ENCODE data around the gene MICAL3. TPM values are rescaled to one million over a fixed set of nuclear protein-coding genes. Genes with fewer than 3 reads are reported as not detected.

The MICAL3 gene
- total and polyA plus RNA-seq, 2 experiments from 2014 or later, result 6.1 to 25.1 TPM

DNA sequence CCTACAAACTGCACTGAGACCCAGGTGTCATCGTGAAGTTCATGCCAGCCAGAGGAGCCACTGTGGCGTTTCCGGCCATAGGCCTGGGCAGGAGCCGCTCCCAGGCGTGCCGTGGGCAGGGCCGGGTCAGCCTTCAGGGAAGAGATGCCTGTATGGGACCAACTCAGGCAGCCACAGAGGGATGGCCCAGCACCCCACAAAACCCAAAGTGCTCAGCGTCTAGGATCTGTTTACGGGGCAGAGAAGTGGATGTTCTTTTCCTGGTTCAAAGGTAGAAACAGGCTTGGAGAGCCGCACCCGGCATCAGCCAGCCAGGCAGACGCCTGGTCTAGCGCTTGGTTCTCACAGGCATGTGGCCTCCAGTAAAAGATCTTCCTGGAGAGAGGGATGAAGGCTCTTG is 241.7 kb downstream of the MICAL3 start:
- Histone ChIP-seq H3K9ac (no peak overlapping the region), H2AFZ (no peak overlapping the region), H4K20me1 (ENCODE audit: insufficient read depth) (no peaks in the 10 kb centered on the region), H3F3A (ENCODE audit: insufficient read depth) (no peaks in the 10 kb centered on the region), H3K9me2 (ENCODE audit: insufficient read depth) (no peaks in the 10 kb centered on the region), H3K27me3 (replicated peaks; ENCODE audit: insufficient read depth) (no peaks in the 10 kb centered on the region), H3K27ac (no peak overlapping the region), H3K9me3 (ENCODE audit: low read depth) (no peaks in the 10 kb centered on the region), H3K4me1 (ENCODE audit: insufficient read depth) (peaks cover 15% of the 10 kb centered on the region), H3K36me3 (ENCODE audit: low read depth) (no peaks in the 10 kb centered on the region), H3K79me2 (ENCODE audit: insufficient read depth) (no peaks in the 10 kb centered on the region), H3K4me2 (ENCODE audit: unreplicated experiment) (no peak overlapping the region), H3K4me3 (no peak overlapping the region)
- TF ChIP-seq EZH2phosphoT487 (IDR thresholded peaks at IDR 0.05; ENCODE audit: insufficient read depth, low read depth) (no peak), EZH2 (IDR thresholded peaks at IDR 0.05; ENCODE audit: insufficient read depth, poor library complexity, severe bottlenecking) (no peak)
- DNase-seq, result no peak
- in situ Hi-C loops (cut with MboI), result loop anchor here (10.0 kb wide), 1 partner anchor 62 kb away; no protein-coding TSS in a partner anchor
- WGBS, 2 experiments (ENCODE audit: low coverage in 1 of 2, low lambda C conversion rate in 2 of 2, missing lambda C conversion rate in 2 of 2), result 97 to 98% methylated on average over 13 of the region's 13 CpGs

DNA sequence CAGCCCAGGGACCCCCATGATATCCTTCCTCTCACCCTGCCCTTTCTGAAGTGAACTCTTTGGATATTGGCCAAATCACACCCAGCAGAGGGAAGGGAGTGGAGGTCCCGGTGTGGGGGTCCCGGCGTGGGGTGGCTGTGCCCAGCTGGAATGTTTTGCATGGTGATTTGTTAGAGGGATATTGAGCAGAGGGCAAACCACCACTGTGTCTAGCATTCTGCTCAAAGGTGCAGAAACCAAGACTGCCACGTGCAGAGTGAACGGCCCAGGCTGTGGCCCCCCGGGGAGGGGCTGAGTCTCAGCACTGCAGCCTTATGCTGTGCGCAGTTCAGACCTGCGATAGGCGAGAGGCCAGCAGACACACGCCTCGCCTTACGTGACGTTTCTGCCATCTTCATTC is 242.2 kb downstream of the MICAL3 start:
- Histone ChIP-seq H3K9me2 (ENCODE audit: insufficient read depth) (no peaks in the 10 kb centered on the region), H3K4me1 (ENCODE audit: insufficient read depth) (peaks cover 12% of the 10 kb centered on the region), H3K4me2 (ENCODE audit: unreplicated experiment) (peak overlapping the region; percentile 59), H3F3A (ENCODE audit: insufficient read depth) (no peaks in the 10 kb centered on the region), H3K9me3 (ENCODE audit: low read depth) (no peaks in the 10 kb centered on the region), H3K9ac (peak overlapping the region; percentile 46; the same call in 1 of the 2 replicates), H3K4me3 (no peak overlapping the region), H2AFZ (no peak overlapping the region), H3K27ac (no peak overlapping the region), H3K79me2 (ENCODE audit: insufficient read depth) (no peaks in the 10 kb centered on the region), H3K36me3 (ENCODE audit: low read depth) (no peaks in the 10 kb centered on the region), H3K27me3 (replicated peaks; ENCODE audit: insufficient read depth) (no peaks in the 10 kb centered on the region), H4K20me1 (ENCODE audit: insufficient read depth) (no peaks in the 10 kb centered on the region)
- DNase-seq, result no peak
- 79 to 82% methylated on average over 10 to 13 of the region's 13 CpGs for WGBS, 2 experiments (ENCODE audit: low coverage in 1 of 2, low lambda C conversion rate in 2 of 2, missing lambda C conversion rate in 2 of 2)
- in situ Hi-C loops (cut with MboI), result loop anchor here (10.0 kb wide), 1 partner anchor 63 kb away; no protein-coding TSS in a partner anchor
- TF ChIP-seq EZH2phosphoT487 (IDR thresholded peaks at IDR 0.05; ENCODE audit: insufficient read depth, low read depth), result no peak
- no peak for TF ChIP-seq EZH2 (IDR thresholded peaks at IDR 0.05; ENCODE audit: insufficient read depth, poor library complexity, severe bottlenecking)

DNA sequence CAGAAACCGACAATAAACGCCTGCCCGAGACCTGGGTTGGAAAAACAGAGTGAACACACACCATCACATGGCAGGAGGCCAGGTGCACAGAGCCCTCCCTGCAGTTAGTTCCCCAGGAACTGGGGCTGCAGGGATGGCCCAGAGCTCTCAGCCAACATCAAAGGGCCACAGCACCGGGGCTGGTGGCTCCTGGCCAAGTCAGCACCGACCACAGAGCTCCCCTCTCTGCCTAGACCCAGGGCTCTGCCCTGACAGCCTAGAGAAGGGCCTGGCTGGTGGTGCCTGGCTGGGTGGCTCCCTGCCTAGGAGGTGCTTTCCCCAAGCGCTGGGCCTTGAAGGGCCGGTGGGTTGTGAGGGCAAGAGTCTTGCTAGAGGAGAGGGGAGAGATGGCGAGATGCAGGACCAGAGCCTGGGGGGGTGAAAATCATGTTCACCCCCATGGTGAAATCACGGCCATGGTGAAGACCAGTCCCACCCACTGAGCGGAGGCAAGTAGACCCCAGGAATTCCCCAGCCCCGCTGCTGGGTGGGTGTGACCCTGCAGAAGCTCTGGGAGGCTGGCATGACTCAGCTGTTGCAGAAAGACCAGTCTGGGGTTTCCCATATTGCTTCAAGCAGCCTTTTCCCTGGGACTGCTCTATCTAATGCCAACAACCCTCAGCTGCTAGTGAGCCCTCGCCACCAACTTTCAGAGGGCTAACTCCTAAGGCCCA is 242.9 kb downstream of the MICAL3 start:
- H3K4me2 ChIP-seq (ENCODE audit: unreplicated experiment), result peak overlapping the region; percentile 59
- in situ Hi-C loops (cut with MboI), result loop anchor here (10.0 kb wide), 1 partner anchor 63 kb away; no protein-coding TSS in a partner anchor

DNA sequence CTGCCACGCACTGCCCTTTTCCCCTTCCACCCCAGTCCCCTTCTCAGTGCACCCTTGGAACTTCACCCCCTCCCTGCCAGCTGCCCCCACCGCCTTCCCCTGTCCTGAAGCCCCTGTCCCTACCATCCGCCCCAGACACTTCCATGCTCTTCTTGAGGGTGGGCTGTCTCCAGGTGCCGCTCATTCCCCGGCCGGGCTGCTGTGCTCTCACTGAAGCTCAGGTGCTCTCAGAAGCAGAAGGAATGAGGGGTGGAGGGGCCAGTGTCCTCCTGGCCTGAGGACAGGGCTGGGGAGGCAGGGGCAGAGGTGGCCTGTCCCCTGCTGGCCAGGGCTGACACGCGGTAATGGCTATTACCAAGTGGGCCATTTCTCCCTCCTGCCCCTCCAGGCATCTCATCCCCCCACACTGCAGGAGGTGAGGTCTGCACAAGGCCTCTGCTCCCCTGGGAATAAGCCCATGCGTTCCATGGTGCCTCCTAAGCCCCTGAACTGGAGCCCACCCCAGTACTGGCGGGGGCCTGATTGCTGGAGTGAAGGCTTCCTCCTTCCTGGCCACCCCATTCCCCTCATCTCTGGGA is 243.5 kb downstream of the MICAL3 start:
- no peak for DNase-seq
- Histone ChIP-seq H3K4me2 (ENCODE audit: unreplicated experiment) (no peak overlapping the region), H3K9me3 (ENCODE audit: low read depth) (no peaks in the 10 kb centered on the region), H3K27ac (no peak overlapping the region), H2AFZ (no peak overlapping the region), H3K9me2 (ENCODE audit: insufficient read depth) (no peaks in the 10 kb centered on the region), H3K4me1 (ENCODE audit: insufficient read depth) (peaks cover 9% of the 10 kb centered on the region), H3K36me3 (ENCODE audit: low read depth) (no peaks in the 10 kb centered on the region), H3K4me3 (no peak overlapping the region), H3K9ac (no peak overlapping the region), H3F3A (ENCODE audit: insufficient read depth) (no peaks in the 10 kb centered on the region), H3K79me2 (ENCODE audit: insufficient read depth) (no peaks in the 10 kb centered on the region), H3K27me3 (replicated peaks; ENCODE audit: insufficient read depth) (no peaks in the 10 kb centered on the region), H4K20me1 (ENCODE audit: insufficient read depth) (no peaks in the 10 kb centered on the region)
- in situ Hi-C loops (cut with MboI), result loop anchor here (10.0 kb wide), 1 partner anchor 64 kb away; no protein-coding TSS in a partner anchor
- no peak for TF ChIP-seq EZH2 (IDR thresholded peaks at IDR 0.05; ENCODE audit: insufficient read depth, poor library complexity, severe bottlenecking)
- TF ChIP-seq EZH2phosphoT487 (IDR thresholded peaks at IDR 0.05; ENCODE audit: insufficient read depth, low read depth), result no peak
- WGBS, 2 experiments (ENCODE audit: low coverage in 1 of 2, low lambda C conversion rate in 2 of 2, missing lambda C conversion rate in 2 of 2), result 83 to 90% methylated on average over 8 to 10 of the region's 10 CpGs

More for the DNA sequence above, 242.9 kb downstream of the MICAL3 start:
- WGBS, 2 experiments (ENCODE audit: low coverage in 1 of 2, low lambda C conversion rate in 2 of 2, missing lambda C conversion rate in 2 of 2), result 42 to 46% methylated on average over 12 of the region's 12 CpGs
- Histone ChIP-seq H3K9me2 (ENCODE audit: insufficient read depth) (no peaks in the 10 kb centered on the region), H3K27ac (no peak overlapping the region), H2AFZ (no peak overlapping the region), H3K4me1 (ENCODE audit: insufficient read depth) (peaks cover 9% of the 10 kb centered on the region), H3K4me3 (no peak overlapping the region), H3K79me2 (ENCODE audit: insufficient read depth) (no peaks in the 10 kb centered on the region), H3K9ac (peak overlapping the region; percentile 46; the same call in 1 of the 2 replicates), H3K9me3 (ENCODE audit: low read depth) (no peaks in the 10 kb centered on the region), H3K36me3 (ENCODE audit: low read depth) (no peaks in the 10 kb centered on the region), H3F3A (ENCODE audit: insufficient read depth) (no peaks in the 10 kb centered on the region), H4K20me1 (ENCODE audit: insufficient read depth) (no peaks in the 10 kb centered on the region), H3K27me3 (replicated peaks; ENCODE audit: insufficient read depth) (no peaks in the 10 kb centered on the region)
- peak; percentile 93 for DNase-seq
- no peak for TF ChIP-seq EZH2 (IDR thresholded peaks at IDR 0.05; ENCODE audit: insufficient read depth, poor library complexity, severe bottlenecking)
- no peak for TF ChIP-seq EZH2phosphoT487 (IDR thresholded peaks at IDR 0.05; ENCODE audit: insufficient read depth, low read depth)

All from GM23248 (cell line).